ENCODE results near the gene FMNL2.

DNA sequence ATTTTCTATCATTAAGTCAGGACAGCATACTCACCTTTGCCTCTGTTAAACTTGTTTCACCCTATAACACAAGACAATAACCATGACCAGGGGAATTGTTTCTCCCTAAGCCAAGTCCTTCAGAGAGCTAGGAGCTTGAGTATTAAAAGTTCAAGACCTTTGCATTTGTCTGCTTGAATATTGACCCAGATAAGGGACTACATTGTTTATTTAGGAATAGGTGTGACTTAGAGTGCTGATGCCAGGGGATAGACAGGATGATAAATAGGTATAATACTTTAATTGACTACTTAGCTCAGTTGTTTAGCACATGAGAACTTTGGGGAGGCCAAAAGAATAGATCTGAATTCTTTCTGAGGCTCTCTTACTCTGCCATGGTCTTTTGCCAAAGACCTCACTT, 185.8 kb downstream of the FMNL2 start:
- no peak for TF ChIP-seq EZH2phosphoT487 (conservative IDR thresholded peaks at IDR 0.05; ENCODE audit: low read length)
- TF ChIP-seq, protein P1, sequence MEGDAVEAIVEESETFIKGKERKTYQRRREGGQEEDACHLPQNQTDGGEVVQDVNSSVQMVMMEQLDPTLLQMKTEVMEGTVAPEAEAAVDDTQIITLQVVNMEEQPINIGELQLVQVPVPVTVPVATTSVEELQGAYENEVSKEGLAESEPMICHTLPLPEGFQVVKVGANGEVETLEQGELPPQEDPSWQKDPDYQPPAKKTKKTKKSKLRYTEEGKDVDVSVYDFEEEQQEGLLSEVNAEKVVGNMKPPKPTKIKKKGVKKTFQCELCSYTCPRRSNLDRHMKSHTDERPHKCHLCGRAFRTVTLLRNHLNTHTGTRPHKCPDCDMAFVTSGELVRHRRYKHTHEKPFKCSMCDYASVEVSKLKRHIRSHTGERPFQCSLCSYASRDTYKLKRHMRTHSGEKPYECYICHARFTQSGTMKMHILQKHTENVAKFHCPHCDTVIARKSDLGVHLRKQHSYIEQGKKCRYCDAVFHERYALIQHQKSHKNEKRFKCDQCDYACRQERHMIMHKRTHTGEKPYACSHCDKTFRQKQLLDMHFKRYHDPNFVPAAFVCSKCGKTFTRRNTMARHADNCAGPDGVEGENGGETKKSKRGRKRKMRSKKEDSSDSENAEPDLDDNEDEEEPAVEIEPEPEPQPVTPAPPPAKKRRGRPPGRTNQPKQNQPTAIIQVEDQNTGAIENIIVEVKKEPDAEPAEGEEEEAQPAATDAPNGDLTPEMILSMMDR (IDR thresholded peaks at IDR 0.05; ENCODE audit: insufficient read depth, low read length, poor library complexity, severe bottlenecking), result no peak

Measured in SU-DHL-6 (cell line).